Measurements from ENCODE around the gene TBL2.
"Not testable (repeated sequence)": the region's sequence is repeated elsewhere in the genome, so short reads cannot be mapped to it uniquely, and the experiment has no call there.

TBL2 gene

GRCh38 chr7:73622909-73623797 lies 44.8 kb upstream of the TBL2 start:
- Histone ChIP-seq H3K27me3 (replicated peaks; ENCODE audit: control insufficient read depth, insufficient read depth, low read length) (peaks cover 3% of the 10 kb centered on the region), H3K4me3 (replicated peaks; ENCODE audit: low read depth, low read length) (no peak overlapping the region), H3K36me3 (ENCODE audit: control insufficient read depth, insufficient read depth, low read length) (no peaks in the 10 kb centered on the region)
- TF ChIP-seq, protein P1, sequence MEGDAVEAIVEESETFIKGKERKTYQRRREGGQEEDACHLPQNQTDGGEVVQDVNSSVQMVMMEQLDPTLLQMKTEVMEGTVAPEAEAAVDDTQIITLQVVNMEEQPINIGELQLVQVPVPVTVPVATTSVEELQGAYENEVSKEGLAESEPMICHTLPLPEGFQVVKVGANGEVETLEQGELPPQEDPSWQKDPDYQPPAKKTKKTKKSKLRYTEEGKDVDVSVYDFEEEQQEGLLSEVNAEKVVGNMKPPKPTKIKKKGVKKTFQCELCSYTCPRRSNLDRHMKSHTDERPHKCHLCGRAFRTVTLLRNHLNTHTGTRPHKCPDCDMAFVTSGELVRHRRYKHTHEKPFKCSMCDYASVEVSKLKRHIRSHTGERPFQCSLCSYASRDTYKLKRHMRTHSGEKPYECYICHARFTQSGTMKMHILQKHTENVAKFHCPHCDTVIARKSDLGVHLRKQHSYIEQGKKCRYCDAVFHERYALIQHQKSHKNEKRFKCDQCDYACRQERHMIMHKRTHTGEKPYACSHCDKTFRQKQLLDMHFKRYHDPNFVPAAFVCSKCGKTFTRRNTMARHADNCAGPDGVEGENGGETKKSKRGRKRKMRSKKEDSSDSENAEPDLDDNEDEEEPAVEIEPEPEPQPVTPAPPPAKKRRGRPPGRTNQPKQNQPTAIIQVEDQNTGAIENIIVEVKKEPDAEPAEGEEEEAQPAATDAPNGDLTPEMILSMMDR (IDR thresholded peaks at IDR 0.05; ENCODE audit: insufficient read depth, low read length, poor library complexity, severe bottlenecking): no peak
- DNase-seq (ENCODE audit: extremely low read depth, insufficient read length): no peak

DNA sequence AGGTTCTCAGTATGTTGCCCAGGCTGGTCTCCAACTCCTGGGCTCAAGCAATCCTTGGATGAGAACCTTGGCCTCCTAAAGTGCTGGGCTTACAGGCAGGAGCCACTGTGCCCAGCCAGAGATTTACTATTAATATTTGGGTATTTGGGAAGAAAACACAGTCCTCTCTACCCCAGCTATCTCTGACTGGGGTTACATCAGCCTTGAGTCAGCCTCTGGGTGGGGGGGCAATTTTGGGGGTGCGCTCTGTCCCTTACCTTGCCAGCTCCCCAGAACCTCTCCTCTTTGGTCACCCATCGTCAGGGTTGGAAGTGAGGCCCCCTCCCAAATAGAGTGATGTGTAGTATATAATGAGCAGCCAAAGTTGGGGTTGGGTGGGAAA lies 44.1 kb upstream of the TBL2 start:
- H3K36me3 ChIP-seq (ENCODE audit: control insufficient read depth, insufficient read depth, low read length): no peaks in the 10 kb centered on the region
- TF ChIP-seq, protein P1 (IDR thresholded peaks at IDR 0.05; ENCODE audit: insufficient read depth, low read length, poor library complexity, severe bottlenecking): no peak
- no peak overlapping the region for H3K4me3 ChIP-seq (replicated peaks; ENCODE audit: low read depth, low read length)
- no peak for DNase-seq (ENCODE audit: extremely low read depth, insufficient read length)
- peaks cover 2% of the 10 kb centered on the region for H3K27me3 ChIP-seq (replicated peaks; ENCODE audit: control insufficient read depth, insufficient read depth, low read length)

- TF ChIP-seq, protein P1 (IDR thresholded peaks at IDR 0.05; ENCODE audit: insufficient read depth, low read length, poor library complexity, severe bottlenecking): no peak
- H3K27me3 ChIP-seq (replicated peaks; ENCODE audit: control insufficient read depth, insufficient read depth, low read length): peaks cover 2% of the 10 kb centered on the region
- no peak overlapping the region for H3K4me3 ChIP-seq (replicated peaks; ENCODE audit: low read depth, low read length)
- no peak for DNase-seq (ENCODE audit: extremely low read depth, insufficient read length)
- H3K36me3 ChIP-seq (ENCODE audit: control insufficient read depth, insufficient read depth, low read length): no peaks in the 10 kb centered on the region
These were observed 43.0 kb upstream of the TBL2 start for GRCh38 chr7:73621168-73622063.

GRCh38 chr7:73619394-73619793 lies 41.0 kb upstream of the TBL2 start:
- not testable (repeated sequence) for H3K27me3 ChIP-seq (replicated peaks; ENCODE audit: control insufficient read depth, insufficient read depth, low read length); DNase-seq (ENCODE audit: extremely low read depth, insufficient read length); H3K4me3 ChIP-seq (replicated peaks; ENCODE audit: low read depth, low read length); H3K36me3 ChIP-seq (ENCODE audit: control insufficient read depth, insufficient read depth, low read length)

- TF ChIP-seq, protein P1 (IDR thresholded peaks at IDR 0.05; ENCODE audit: insufficient read depth, low read length, poor library complexity, severe bottlenecking): no peak
- no peak for DNase-seq (ENCODE audit: extremely low read depth, insufficient read length)
- H3K4me3 ChIP-seq (replicated peaks; ENCODE audit: low read depth, low read length): no peak overlapping the region
- H3K36me3 ChIP-seq (ENCODE audit: control insufficient read depth, insufficient read depth, low read length): no peaks in the 10 kb centered on the region
- peaks cover 2% of the 10 kb centered on the region for H3K27me3 ChIP-seq (replicated peaks; ENCODE audit: control insufficient read depth, insufficient read depth, low read length)
These were observed 40.2 kb upstream of the TBL2 start for GRCh38 chr7:73618538-73618937.

- H3K27me3 ChIP-seq (replicated peaks; ENCODE audit: control insufficient read depth, insufficient read depth, low read length); H3K4me3 ChIP-seq (replicated peaks; ENCODE audit: low read depth, low read length); H3K36me3 ChIP-seq (ENCODE audit: control insufficient read depth, insufficient read depth, low read length); DNase-seq (ENCODE audit: extremely low read depth, insufficient read length): not testable (repeated sequence)
These were observed 39.1 kb upstream of the TBL2 start for GRCh38 chr7:73617520-73617919.
